GM12872 (cell line): ENCODE results near the gene LGALSL.

Experiments used
- CTCF ChIP-seq: IDR thresholded peaks from 3 replicates; pipeline ENCODE4 v1.5.1; 2011; ENCODE audit warnings: low read depth, mild to moderate bottlenecking, low read length, moderate library complexity; ENCODE audit not compliant: insufficient read depth

LGALSL gene

GRCh38 chr2:64466478-64467085 is 12.6 kb downstream of the LGALSL start:
- TF ChIP-seq CTCF, result no peak

- TF ChIP-seq CTCF, result no peak
Measured at GRCh38 chr2:64467096-64467843, 13.3 kb downstream of the LGALSL start.

- TF ChIP-seq CTCF, result no peak
Measured at GRCh38 chr2:64469261-64469660, 15.3 kb downstream of the LGALSL start.

GRCh38 chr2:64470071-64470470 is 16.1 kb downstream of the LGALSL start:
- TF ChIP-seq CTCF, result no peak

GRCh38 chr2:64470766-64471295 is 16.9 kb downstream of the LGALSL start:
- no peak for TF ChIP-seq CTCF

GRCh38 chr2:64471600-64471999 is 17.6 kb downstream of the LGALSL start:
- no peak for TF ChIP-seq CTCF

GRCh38 chr2:64472881-64473280 is 18.9 kb downstream of the LGALSL start:
- no peak for TF ChIP-seq CTCF
